G401.6 (cell line): ENCODE results near the gene SLC44A5.
"Not testable (repeated sequence)": the region's sequence is repeated elsewhere in the genome, so short reads cannot be mapped to it uniquely, and the experiment has no call there.

ENCODE experiments used
- FAIRE-seq: peaks from 2 replicates; lab custom pipeline; 2012; peaks lifted over from hg19 to GRCh38; lab: Jason Lieb, UNC

Gene SLC44A5

DNA sequence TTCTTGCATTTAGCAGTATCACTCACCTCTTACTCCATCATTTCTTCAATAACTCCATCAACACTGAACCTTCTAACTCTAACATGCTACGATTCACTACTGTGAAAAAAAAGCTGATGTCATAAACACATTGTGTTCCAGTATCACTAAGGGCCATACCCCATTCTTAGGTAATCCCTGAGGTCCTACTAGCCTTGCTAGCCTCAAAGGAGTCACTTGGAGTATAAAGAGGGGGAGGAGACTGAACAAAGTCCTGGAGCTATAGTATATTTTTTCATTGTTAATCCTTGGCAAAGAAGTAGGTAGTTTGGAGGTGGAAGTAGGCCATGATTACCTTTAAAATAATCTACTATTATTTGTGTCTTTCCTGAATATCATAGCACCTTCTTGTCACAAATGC lies at the start of gene SLC44A5:
Gene SLC44A5 (minus strand): TSS at position 101 of the 400 bp plus-strand sequence. CDS start 69,667 bp downstream, outside the sequence.
- FAIRE-seq: no peak

DNA sequence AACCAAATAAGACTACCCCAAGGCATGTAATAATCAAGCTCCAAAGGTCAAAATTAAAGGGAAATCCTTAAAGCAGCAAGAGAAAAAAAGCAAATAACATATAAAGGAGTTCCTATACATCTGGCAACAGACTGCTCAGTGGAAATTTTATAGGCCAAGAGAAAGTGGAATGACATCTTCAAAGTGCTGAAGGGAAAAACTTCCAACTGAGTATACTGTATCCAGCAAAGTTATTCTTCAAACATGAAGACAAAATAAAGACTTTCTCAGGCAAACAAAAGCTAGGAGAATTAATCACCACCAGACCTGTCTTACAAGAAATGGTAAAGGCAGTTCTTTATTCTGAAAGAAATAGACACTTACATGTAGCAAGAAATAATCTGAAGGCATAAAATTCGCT lies 45.0 kb upstream of the SLC44A5 start:
- FAIRE-seq: no peak

DNA sequence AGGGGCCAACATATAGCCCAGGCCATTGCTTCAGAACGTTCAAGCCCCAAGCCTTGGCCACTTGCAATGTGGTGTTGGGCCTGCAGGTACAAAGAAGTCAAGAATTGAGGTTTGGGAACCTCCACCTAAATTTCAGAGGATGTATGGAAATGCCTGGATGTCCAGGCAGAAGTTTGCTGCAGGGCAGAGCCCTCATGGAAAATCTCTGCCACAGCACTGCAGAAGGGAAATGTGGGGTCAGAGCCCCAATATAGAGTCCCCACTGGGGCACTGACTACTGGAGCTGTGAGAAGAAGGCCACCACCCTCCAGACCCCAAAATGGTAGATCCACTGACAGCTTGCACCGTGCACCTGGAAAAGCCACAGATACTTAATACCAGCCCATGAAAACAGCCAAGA lies 36.3 kb upstream of the SLC44A5 start:
- FAIRE-seq: not testable (repeated sequence)

DNA sequence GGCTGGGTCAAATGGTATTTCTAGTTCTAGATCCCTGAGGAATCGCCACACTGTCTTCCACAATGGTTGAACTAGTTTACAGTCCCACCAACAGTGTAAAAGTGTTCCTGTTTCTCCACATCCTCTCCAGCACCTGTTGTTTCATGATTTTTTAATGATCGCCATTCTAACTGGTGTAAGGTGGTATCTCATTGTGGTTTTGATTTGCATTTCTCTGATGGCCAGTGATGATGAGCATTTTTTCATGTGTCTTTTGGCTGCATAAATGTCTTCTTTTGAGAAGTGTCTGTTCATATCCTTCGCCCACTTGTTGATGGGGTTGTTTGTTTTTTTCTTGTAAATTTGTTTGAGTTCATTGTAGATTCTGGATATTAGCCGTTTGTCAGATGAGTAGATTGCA lies 34.2 kb upstream of the SLC44A5 start:
- not testable (repeated sequence) for FAIRE-seq

DNA sequence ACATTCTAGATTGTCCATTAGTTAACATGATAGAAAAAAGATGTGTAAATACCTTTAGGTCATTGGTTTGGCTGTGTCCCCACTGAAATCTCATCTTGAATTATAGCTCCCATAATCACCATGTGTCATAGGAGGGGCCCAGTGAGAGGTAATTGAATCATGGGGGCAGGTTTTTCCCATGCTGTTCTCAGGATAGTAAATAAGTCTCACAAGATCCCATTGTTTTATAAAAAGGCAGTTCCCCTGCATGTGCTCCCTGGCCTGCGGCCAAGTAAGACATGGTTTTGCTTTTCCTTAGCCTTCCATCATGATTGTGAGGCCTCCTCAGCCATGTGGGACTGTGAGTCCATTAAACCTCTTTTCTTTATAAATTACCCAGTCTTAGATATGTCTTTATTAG lies 32.5 kb upstream of the SLC44A5 start:
- FAIRE-seq: no peak

DNA sequence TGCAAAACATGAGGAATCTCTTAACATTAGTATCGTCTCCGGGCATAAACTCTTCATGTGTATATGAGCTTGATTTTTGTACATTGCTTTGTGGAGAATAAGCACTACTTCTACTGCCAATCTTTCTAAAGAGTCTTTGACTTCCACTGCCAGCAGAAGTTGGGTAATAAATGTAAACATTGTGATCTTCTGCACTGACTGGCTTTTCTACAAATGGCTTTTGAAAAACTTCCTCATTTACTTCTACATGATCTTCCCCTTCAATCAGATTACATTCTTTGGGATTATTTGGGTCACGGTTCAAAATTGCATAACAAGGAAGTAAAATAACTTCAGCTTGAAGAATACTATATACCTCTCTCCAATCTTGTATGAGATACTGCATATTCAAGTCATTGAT lies 30.4 kb upstream of the SLC44A5 start:
- FAIRE-seq: no peak

DNA sequence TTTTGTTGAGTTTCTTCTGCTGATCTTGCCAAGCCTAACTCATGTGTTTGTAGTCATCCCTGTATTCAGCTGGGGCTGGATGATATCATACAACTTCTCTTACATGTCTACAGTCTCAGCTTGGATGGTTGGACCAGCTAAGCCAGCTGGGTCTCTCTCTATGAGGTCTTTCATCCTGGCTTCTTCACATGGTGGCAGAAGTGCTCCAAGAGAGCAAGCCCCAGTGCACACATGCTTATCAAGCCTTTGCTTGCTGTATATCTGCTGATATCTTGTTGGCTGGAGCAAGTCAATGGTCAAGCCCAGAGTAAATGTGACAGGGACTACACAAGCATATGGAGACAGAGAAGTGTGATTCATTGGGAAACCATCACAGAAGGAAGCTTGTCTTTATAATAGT lies 29.2 kb upstream of the SLC44A5 start:
- FAIRE-seq: no peak

DNA sequence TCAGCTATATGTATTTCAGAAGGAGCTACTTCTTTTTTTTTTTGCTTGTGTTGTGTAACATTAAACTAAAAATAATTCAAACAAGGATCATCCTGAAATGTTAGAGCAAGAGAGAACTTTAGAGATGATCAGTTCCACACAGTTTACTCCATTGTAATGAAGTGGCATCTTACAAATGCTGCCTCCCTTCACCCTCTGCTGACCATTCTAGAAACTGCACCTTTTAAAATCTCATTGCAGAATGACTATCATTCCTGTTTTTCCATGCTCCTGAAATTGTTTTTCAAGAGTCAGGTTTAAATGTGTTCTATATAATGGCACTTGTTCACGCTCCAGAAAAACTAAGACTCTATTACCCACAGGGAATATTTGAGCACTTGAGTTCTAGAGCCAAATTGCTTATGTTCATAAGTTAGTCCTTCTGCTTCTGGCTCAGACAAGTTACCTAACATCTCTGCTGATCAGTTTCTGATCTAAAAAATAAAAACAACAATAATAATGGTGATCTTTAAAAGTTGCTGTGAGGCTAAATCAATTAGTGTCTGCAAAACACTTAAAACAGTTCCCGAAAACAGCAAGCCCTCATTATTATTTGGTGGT lies 21.5 kb upstream of the SLC44A5 start:
- peak; percentile 72 for FAIRE-seq

DNA sequence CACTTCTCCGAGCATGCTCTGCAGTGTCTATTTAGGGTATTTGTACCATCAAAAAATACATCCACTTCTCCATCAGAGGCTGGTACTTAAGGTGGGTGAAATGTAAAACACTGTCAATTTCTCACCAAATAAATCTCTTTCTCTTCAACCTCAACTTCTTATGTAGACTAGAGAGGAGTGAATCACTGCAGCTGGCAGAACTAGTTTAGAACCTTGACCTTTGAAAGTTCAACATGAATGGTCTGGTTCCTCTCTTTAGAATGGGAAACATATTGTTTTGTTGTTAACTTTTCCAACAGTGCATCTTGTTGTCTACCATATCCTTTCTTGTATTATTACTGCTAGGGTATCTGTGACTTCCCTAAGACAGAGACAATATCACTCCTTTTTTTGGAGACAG lies 20.1 kb upstream of the SLC44A5 start:
- FAIRE-seq: no peak

DNA sequence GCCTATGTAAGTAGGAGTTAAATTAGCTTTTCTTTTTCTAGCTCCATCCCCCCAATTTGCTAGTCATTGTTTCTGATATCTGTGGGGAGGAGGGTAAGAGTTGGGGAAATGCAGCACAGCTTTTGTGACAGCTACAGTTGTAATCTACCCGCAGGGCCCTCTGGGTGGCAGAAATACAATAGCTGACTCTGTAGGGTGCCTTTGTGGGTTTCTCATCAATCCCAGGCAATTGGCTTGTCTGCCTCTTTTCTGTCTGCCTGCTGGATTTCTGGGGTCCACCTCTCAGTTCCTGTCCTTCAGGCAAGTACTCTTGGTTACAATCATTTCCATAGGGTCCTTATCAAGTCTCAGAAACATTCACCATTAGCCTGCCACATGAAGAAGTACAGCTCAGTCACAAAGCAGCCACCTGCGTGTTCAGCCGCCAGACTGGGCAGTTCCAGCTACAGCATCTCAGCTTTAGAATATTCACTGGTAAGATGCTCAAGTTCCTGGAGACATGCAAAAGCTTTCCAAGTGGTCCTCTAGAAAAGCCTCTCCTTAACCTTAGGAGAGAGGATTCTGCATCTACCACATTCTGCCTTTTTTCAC lies 19.2 kb upstream of the SLC44A5 start:
- no peak for FAIRE-seq

DNA sequence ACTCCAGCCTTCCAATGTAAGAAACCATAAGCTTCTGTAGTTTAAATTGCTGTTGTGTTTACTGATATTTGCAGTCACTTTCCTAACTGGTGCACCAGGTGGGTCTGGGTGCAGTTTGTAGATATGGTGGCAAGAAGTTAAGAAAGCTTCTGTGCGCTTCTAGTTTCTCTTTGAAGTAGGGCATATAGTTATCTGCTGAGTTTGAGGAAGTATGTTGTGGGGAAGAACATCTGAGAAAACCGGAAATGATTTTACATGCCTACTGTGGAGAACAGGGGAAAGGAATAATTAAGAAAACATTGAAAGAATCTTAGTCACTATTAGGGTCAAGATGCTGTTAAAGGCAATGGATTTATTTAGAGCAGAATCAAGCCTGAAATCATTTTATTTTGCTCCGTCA lies 14.9 kb upstream of the SLC44A5 start:
- FAIRE-seq: no peak

DNA sequence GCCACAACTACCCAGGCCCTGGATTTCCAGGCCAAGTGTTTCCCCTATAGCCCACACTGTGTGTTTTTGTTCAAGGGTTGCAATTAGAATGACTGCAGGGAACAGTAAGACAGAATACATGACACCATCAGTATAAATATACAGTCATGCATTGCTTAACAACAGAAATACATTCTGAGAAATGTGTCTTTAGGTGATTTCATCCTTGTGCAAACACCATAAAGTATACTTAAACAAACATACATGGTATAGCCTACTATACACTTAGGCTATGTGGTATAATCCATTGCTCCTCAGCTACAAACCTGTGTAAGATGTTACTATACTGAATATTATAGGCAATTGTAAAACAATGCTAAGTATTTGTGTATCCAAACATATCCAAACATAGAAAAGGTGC lies 7.5 kb upstream of the SLC44A5 start:
- FAIRE-seq: no peak

DNA sequence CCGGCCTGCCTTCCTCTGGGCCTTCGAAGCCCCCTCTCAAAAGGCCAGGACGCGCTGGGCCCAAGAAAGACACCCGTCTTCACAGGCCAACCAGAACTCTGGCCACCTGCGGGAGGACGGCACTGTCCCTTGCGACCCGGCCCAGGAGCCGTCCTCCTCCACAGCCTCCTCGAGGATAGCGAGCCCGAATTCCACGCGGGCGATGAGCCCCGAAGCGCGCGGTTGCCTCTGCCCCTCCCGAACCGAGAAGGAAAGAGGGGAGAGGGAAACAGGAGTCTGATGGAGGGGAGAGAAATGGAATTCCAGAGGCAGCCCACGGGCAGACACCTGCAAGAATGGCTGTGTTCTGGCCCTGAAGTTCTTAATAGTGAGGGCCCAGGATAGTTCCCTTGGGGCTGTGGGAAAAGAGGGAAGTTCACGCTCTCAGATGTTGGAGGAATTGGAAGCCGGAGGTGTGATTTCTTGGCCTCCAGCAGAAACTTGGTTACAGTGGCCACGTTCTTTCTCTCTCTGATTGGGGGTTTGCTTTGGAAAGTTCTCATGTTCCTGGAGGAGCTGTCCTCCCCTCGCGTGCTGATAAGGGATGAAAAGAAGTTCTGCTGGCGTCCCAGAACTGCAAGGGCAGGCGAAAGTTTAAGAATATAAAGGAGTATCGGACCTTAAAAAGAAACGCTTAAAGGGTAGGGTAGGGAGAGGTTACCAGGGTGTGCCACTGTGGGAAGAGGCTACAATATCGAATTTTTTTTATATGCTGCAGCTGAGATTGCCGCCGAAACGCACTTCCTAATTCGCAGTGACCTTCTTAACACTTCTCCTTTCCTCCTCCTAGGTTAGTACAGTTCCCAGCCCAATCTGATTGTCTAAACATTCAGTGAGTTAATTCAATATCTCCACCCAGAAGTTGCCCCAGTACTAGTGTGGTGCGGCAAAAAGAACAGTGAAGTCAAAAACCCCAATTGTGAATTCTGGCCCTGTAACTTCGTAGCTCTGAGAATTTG lies 5.8 kb upstream of the SLC44A5 start:
- no peak for FAIRE-seq

DNA sequence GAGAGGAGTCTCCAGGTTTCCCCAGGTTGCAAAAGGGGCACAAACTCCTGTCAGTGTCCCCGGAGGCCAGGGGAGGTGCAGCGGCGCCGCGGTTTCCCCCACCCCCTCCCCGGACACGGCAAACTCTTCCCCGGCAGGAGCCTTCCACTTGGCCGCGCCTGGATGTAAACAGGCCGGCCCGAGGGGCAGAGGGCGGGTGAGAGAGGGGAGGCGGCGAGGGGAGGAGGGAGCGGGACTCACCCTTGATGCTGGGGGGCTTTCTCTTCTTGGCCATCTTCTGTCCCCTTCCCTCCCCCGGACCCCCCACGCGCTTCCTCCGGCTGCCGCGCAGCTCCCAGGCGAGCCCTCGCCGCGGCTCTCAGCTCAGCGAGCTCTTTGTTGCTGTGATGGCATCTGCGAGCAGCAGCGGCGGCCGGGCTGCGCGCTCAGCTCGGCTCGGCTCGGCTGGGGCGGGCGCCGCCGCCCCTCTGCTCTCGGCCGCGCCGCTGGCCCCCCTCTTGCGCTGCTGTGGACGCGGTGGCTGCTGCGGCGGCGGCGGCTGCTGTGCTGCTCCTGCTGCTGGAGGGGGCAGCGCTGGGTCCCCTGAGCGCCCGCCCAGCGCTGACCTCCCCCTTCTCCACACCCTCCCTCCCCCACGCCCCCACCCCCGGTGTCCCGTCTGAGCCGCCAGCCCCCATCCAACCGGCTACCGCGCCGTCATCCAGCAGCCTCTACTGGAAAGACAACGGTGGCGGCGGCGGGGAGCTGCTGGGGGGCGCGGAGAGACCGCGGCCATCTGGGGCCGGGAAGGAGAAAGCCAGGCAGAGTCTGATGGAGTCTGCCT lies 4.9 kb upstream of the SLC44A5 start:
- FAIRE-seq: no peak

DNA sequence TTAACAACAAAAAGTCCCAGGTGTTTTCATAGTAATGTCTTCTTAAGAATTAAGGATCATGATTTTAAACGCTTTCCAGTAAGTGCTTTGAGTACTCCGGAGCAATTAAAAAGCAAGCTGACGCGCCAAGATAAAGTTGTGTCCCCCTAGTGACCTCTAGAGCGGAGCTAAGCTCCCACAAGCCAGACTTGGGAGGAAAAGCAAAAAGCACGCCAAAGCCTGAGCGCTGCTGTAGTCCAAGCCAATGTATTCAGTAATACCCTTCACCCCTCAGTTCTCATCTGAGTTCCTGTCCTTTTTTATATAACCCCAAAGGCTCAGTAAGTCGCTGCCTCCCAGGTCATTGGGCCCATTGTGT lies 3.5 kb upstream of the SLC44A5 start:
- FAIRE-seq: no peak

DNA sequence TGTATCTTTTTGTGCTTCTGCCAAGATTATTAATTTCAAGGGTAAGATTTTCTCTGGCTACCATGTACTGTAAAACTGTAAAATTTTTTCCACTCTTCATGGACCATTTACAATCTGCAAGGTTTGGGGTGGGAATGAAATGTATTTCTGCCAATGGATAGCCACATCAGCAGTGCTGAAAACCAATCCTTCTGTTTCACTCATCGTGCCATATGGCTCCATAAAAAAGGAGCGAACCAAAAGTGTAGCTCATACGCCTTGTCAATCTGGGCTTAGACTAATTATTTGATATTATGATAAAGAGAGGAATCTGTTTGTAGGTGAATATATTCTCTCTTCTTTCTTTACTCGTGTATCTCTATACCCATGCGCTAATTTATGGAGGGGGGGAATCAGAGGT lies 3.0 kb upstream of the SLC44A5 start:
- no peak for FAIRE-seq

DNA sequence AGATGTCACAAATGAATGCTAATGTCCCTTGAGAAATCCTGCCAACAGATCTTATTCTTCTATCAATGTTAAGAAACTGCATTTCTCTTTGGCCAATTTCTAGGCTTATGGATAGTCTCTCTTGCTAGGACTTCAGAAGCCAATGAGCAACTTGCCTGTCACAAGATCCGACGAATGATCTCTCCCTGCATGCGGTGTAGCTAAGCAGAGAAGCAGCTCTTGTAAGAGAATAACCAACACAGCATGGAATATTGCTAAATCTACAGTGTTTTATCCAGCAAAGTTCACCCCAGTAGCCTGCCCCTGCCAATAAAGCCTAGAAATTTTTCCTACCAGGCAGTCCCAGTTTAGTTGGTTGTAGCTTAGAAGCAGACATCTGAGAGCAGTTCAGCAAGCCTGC lies 2.1 kb upstream of the SLC44A5 start:
- FAIRE-seq: no peak

DNA sequence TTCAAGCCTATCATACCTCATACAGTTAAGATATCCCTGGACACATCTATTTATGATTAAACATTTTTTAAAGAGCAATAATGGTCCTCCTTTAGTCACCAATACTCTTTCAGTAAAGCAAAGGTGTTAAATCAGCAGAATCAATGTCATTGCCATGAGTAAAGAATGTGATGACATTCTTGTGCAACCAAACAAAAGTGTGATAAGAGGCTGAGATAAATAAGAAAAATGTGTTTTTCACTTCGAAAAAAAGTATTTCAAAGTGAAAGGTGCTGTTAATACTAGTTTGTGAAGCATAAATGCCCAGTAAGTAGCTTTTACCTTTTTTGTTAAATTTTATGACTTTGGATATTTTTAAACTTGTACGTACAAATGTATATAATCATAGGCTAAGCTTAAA lies 8.4 kb downstream of the SLC44A5 start:
- no peak for FAIRE-seq

DNA sequence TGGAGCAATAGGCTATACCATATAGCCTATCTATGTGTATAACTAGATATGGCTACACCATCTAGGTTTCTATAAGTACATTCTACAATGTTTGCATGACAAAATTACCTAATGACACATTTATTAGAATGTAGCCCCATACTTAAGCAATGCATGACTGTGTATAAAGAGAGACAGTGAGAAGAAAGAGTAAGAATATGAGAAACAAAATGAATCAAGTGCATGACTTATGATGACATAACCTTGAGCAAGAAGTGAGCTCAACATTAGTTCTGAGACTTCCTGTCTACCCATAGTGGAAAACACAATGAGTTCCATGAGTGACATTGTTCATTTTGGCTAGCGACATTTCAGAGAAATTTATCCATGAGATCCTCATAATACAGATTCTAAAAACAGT lies 10.1 kb downstream of the SLC44A5 start:
- no peak for FAIRE-seq

DNA sequence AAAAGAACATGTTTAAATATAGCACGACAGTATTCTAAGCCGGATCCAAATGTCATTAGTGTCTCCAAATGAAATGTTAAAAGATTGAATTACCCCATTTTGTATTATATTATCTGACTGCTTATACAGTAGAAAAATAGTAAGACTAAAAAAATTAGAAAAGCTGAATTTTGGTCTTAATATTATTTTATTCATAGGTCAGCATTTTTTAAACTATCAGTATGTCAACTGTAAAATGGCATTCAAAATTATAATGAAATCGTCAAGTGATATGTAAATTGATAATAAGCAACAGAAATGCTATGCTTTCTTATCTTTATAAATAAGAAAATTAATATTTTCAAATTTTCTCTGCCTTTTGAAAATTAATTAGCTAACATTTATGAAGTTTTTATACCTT lies 16.6 kb downstream of the SLC44A5 start:
- FAIRE-seq: no peak

DNA sequence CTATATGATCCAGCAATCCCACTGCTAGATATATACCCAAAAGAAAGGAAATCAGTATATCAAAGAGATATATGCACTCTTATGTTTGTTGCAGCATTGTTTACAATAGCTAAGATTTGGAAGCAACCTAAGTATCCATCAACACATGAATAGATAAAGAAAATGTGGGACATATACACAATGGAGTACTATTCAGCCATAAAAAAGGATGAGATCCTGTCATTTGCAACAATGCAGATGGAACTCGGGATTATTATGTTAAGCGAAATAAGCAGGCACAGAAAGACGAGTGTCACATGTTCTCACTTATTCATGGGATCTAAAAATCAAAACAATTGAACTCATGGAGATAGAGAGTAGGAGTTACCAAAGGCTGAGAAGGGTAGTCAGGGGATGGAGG lies 17.5 kb downstream of the SLC44A5 start:
- FAIRE-seq: not testable (repeated sequence)

DNA sequence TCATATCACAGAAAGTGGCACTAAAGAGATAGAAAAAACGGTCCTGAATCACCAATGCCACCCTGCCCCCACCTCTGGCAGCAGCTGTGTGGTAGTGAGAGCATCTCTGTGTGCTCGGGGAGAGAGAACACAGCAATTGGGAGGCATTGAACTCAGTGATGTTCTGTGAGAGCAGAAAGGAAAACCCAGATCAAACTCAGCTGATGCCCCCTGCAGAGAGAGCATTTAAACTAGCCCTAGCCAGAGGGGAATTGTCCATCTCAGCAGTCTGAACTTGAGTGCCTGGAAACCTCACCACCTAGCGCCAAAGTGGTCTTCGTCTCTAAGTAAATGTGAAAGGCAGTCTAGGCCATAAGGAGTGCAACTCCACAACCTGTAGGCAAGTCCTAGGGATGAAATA lies 21.3 kb downstream of the SLC44A5 start:
- no peak for FAIRE-seq
